ENCODE measurements around the gene OR2T12.
"Not testable (repeated sequence)": the region's sequence is repeated elsewhere in the genome, so short reads cannot be mapped to it uniquely, and the experiment has no call there.

OR2T12 gene

DNA sequence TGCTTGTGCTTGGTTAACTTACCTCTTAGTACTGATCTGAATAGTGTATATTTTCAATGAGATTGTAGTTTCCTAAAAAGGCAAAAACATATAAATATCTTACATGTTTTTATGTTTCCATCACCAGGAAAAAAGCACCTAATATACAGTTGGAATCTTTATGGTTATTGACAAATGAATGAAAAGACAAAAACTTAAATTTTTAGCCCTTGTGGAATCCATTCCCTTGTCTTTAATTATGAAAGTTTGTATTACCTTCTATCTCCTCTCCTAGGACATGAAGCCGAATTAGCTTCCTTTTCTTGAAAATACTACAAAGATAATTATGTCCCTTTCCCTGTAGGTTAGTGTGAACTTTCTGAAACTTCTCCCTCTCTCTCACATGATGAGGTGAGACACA, at the start of gene OR2T12:
Gene OR2T12, minus strand, starts transcription at position 101 of the 400 bp plus-strand sequence. CDS start 7,846 bp downstream, outside the sequence.
- in situ Hi-C loops (cut with MboI; ENCODE audit: low pct_unique_long_range_greater_than_20kb, low sequenced_read_pairs), result no loop called here
- DNase-seq, result no peak

DNA sequence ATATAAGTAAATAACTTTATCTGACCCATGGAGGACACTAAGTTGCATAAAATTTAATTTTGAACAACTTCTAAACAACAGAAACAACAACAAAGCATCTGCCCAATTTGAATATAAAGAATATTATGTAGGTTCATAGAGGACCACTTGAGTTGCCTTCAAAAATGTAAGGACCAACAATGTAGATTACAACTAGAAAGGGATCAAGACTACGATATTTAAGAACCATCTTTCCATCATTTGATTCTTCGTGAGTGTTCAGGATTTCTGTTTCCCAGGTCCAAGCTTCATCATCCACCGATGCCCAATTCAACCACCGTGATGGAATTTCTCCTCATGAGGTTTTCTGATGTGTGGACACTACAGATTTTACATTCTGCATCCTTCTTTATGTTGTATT, 45.3 kb upstream of the OR2T12 start, which contains the start of gene OR14C36:
Gene OR14C36, plus strand, starts transcription at position 301 of the 400 bp plus-strand sequence. Its CDS starts 0 bp downstream, at position 301.
- in situ Hi-C loops (cut with MboI; ENCODE audit: low pct_unique_long_range_greater_than_20kb, low sequenced_read_pairs), result no loop called here
- no peak for DNase-seq

- no peak for DNase-seq
- in situ Hi-C loops (cut with MboI; ENCODE audit: low pct_unique_long_range_greater_than_20kb, low sequenced_read_pairs), result no loop called here
Observed at GRCh38 chr1:248343451-248343850, 40.2 kb upstream of the OR2T12 start.

GRCh38 chr1:248324468-248324867, 21.2 kb upstream of the OR2T12 start, which contains the start of gene OR2M7:
Gene OR2M7 (minus strand): TSS chr1:248324568. CDS start chr1:248324568, 0 bp downstream.
- in situ Hi-C loops (cut with MboI; ENCODE audit: low pct_unique_long_range_greater_than_20kb, low sequenced_read_pairs), result no loop called here
- DNase-seq, result no peak

- DNase-seq, result no peak
- in situ Hi-C loops (cut with MboI; ENCODE audit: low pct_unique_long_range_greater_than_20kb, low sequenced_read_pairs), result no loop called here
Observed at GRCh38 chr1:248316796-248317195, 13.6 kb upstream of the OR2T12 start.

- in situ Hi-C loops (cut with MboI; ENCODE audit: low pct_unique_long_range_greater_than_20kb, low sequenced_read_pairs); DNase-seq: not testable (repeated sequence)
Observed at GRCh38 chr1:248306740-248307139, 3.5 kb upstream of the OR2T12 start.

GRCh38 chr1:248306103-248306502, 2.9 kb upstream of the OR2T12 start:
- in situ Hi-C loops (cut with MboI; ENCODE audit: low pct_unique_long_range_greater_than_20kb, low sequenced_read_pairs), result no loop called here
- no peak for DNase-seq

GRCh38 chr1:248305672-248306071, 2.4 kb upstream of the OR2T12 start:
- in situ Hi-C loops (cut with MboI; ENCODE audit: low pct_unique_long_range_greater_than_20kb, low sequenced_read_pairs); DNase-seq: not testable (repeated sequence)

DNA sequence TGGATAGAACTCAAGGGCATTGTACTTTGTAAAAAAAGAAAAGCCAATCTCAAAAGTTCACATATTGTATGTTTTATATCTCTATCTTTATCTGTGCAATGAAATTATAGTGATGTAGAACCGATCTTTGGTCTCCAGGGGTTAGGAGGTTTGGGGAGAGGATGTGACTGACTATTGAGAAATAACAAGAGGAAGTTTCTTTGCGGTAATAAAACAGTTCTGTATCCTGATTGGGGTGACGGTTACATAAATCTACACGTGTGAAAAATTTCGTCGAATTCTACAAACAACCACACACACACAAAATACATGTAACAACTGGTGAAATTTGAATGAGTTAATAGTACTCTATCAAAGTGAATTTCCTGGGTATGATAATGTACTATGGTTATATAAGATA, 14.8 kb downstream of the OR2T12 start:
- in situ Hi-C loops (cut with MboI; ENCODE audit: low pct_unique_long_range_greater_than_20kb, low sequenced_read_pairs), result no loop called here
- DNase-seq, result peak; percentile 7

- in situ Hi-C loops (cut with MboI; ENCODE audit: low pct_unique_long_range_greater_than_20kb, low sequenced_read_pairs), result no loop called here
- DNase-seq, result no peak
Observed at GRCh38 chr1:248277876-248278275, 25.3 kb downstream of the OR2T12 start, which contains the start of gene OR2T33. Gene OR2T33 (minus strand): TSS chr1:248277976. CDS start chr1:248273814, 4,162 bp downstream.

DNA sequence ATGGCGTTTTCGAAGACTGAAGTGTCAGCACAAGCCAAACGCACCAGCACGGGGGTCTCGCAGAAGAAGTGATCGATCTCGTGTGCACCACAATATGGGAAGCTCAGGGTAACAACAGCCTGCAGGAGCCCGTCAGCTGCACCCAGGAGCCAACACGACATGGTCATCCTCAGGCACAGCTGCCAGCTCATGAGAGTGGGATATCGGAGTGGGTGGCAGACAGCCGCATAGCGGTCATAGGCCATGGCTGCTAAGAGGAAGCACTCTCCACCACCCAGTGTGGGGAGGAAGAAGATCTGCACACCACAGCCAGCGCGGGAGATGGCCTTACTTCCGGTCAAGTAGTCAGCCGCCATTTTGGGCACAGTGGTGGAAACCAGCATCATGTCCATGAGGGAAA, 30.0 kb downstream of the OR2T12 start:
- DNase-seq; in situ Hi-C loops (cut with MboI; ENCODE audit: low pct_unique_long_range_greater_than_20kb, low sequenced_read_pairs): not testable (repeated sequence)

GRCh38 chr1:248268178-248268577, 35.0 kb downstream of the OR2T12 start:
- in situ Hi-C loops (cut with MboI; ENCODE audit: low pct_unique_long_range_greater_than_20kb, low sequenced_read_pairs), result no loop called here
- no peak for DNase-seq

DNA sequence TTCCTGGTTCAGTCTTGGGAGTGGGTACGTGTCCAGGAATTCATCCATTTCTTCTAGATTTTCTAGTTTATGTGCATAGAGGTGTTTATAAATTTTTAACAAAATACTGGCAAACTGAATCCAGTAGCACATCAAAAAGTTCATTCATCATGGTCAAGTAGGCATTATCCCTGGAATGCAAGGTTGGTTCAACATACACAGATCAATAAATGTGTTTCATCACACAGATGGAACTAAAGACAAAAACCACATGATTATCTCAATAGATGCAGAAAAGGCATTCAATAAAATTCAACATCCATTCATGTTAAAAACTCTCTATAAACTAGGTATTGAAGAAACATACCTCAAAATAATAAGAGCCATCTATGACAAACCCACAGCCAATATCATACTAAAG, 43.9 kb downstream of the OR2T12 start:
- DNase-seq; in situ Hi-C loops (cut with MboI; ENCODE audit: low pct_unique_long_range_greater_than_20kb, low sequenced_read_pairs): not testable (repeated sequence)

- in situ Hi-C loops (cut with MboI; ENCODE audit: low pct_unique_long_range_greater_than_20kb, low sequenced_read_pairs), result no loop called here
- DNase-seq, result peak; percentile 52
Observed at GRCh38 chr1:248243204-248243603, 60.0 kb downstream of the OR2T12 start.
